K562 (cell line): Measurements from ENCODE around the gene EEF1AKMT4. TPM values are rescaled to one million over a fixed set of nuclear protein-coding genes. Genes with fewer than 3 reads are reported as not detected.
A peak's percentile ranks its signal among the peaks of the same experiment; 100 is the strongest.

Source experiments
- ATF4 ChIP-seq: fragments of 450-650 bp; formaldehyde crosslinking; IDR thresholded peaks from 2 replicates; pipeline ENCODE4 v1.4.0; 2022; ENCODE audit warnings: mild to moderate bottlenecking, moderate library complexity
- DACH1 ChIP-seq: fragments of 450-650 bp; IDR thresholded peaks from 2 replicates; pipeline ENCODE4 v1.6.1; 2018; ENCODE audit not compliant: partially characterized antibody
- HMBOX1 ChIP-seq: sonication (generic); IDR thresholded peaks from 2 replicates; pipeline ENCODE4 v1.6.1; 2016
- HMG20A ChIP-seq: fragments of 450-650 bp; formaldehyde crosslinking; conservative IDR thresholded peaks from 2 replicates; pipeline ENCODE4 v1.4.0; 2020; ENCODE audit warnings: mild to moderate bottlenecking, mixed read lengths
- MAZ ChIP-seq, 2 experiments: fragments of 450-650 bp in 1 of 2; sonication (generic) in 1 of 2; formaldehyde crosslinking; IDR thresholded peaks in 1 of 2; conservative IDR thresholded peaks in 1 of 2; 2 replicates each; pipeline versions ENCODE4 v1.4.0 to v1.5.0; 2020; ENCODE audit warnings: mild to moderate bottlenecking in 1 of 2, missing genetic modification reagents in 1 of 2
- MTA3 ChIP-seq: fragments of 450-650 bp; formaldehyde crosslinking; IDR thresholded peaks from 2 replicates; pipeline ENCODE4 v1.6.1; 2017; ENCODE audit warnings: mild to moderate bottlenecking, borderline replicate concordance
- NR3C1 ChIP-seq: sonication (generic); formaldehyde crosslinking; IDR thresholded peaks from 2 replicates; pipeline ENCODE4 v1.8.1; 2022; ENCODE audit warnings: missing genetic modification reagents
- NRF1 ChIP-seq, 2 experiments: fragments of 450-650 bp; IDR thresholded peaks in 1 of 2; conservative IDR thresholded peaks in 1 of 2; 2 replicates each; pipeline ENCODE4 v1.6.1; 2014; ENCODE audit warnings: mild to moderate bottlenecking in 2 of 2
- POLR2H ChIP-seq: IDR thresholded peaks from 2 replicates; pipeline ENCODE4 v1.6.1; 2016; ENCODE audit warnings: missing genetic modification characterization, low read depth, mild to moderate bottlenecking, control low read depth, missing compliant biosample characterization, moderate library complexity
- POLR3A ChIP-seq: IDR thresholded peaks from 2 replicates; pipeline ENCODE4 v1.6.1; 2011; ENCODE audit warnings: borderline replicate concordance, mild to moderate bottlenecking, moderate library complexity; ENCODE audit not compliant: insufficient read length, insufficient read depth; ENCODE audit errors: extremely low read depth
- U2AF1 ChIP-seq: fragments of 200-400 bp; formaldehyde crosslinking; optimal IDR thresholded peaks from 2 replicates; pipeline ENCODE3; 2017; ENCODE audit warnings: mild to moderate bottlenecking, low read depth, low read length, moderate library complexity
- ZKSCAN3 ChIP-seq: fragments of 250-450 bp; sonication (Bioruptor Pico); IDR thresholded peaks from 2 replicates; pipeline ENCODE4 v1.4.0; 2020
- ZNF384 ChIP-seq: IDR thresholded peaks from 2 replicates; pipeline ENCODE4 v1.6.1; 2012; ENCODE audit warnings: low read depth, low read length, improper control_type of control experiment
- polyA plus RNA-seq, 8 experiments: library from polyadenylated mRNA; depleted of rRNA in 4 of 8; stranded (reverse) in 5 of 8; unstranded in 3 of 8; fragments of >200 nt; fragmentation: Nextera tagmentation in 2 of 8; fragmentation: Illumina TruSeq in 1 of 8; extraction: Ambion mirVana in 2 of 8; extraction: Trizol in 1 of 8; gene quantifications; 2 replicates each; pipeline versions ENCODE4 v1.2.1 to v1.2.3, GENCODE V29; 2011 to 2014; ENCODE audit warnings: inconsistent platforms in 1 of 8, missing spikeins in 1 of 8
- total RNA-seq, 7 experiments: library from RNA; depleted of rRNA in 6 of 7; stranded (reverse); fragments of >200 nt in 6 of 7; fragmentation: Illumina TruSeq in 2 of 7; extraction: Trizol in 2 of 7; gene quantifications; 2 replicates each; pipeline versions ENCODE4 v1.2.1 to v1.2.3, GENCODE V29; 2011 to 2021; ENCODE audit warnings: low replicate concordance in 1 of 7
- TF ChIP-seq, protein P1 (sequence below): fragments of 450-650 bp; formaldehyde crosslinking; IDR thresholded peaks from 2 replicates; pipeline ENCODE4 v1.4.0; 2020; ENCODE audit warnings: mild to moderate bottlenecking, moderate library complexity
- TF ChIP-seq, protein P2 (sequence below): IDR thresholded peaks from 2 replicates; pipeline ENCODE4 v1.6.1; 2011; ENCODE audit warnings: borderline replicate concordance, low read depth, mild to moderate bottlenecking, moderate library complexity, low read length; ENCODE audit not compliant: insufficient read depth, poor library complexity, severe bottlenecking
- TF ChIP-seq, protein P3 (sequence below), 2 experiments: fragments of 450-650 bp; conservative IDR thresholded peaks; 2 replicates each; pipeline ENCODE4 v1.6.1; 2017; ENCODE audit warnings: mild to moderate bottlenecking in 2 of 2, moderate library complexity in 2 of 2
- TF ChIP-seq, protein P4 (sequence below), 2 experiments: fragments of 250-450 bp in 1 of 2; fragments of 450-650 bp in 1 of 2; sonication (Bioruptor Pico) in 1 of 2; IDR thresholded peaks; 2 replicates each; pipeline versions ENCODE4 v1.6.1 to v1.8.0; 2016 to 2021; ENCODE audit warnings: mild to moderate bottlenecking in 2 of 2, moderate library complexity in 2 of 2, missing compliant biosample characterization in 1 of 2, missing genetic modification characterization in 1 of 2

EEF1AKMT4 gene
- total and polyA plus RNA-seq, 9 of the 15 experiments (the other 6 are each of a cell fraction or from before 2014, with no cell fraction given) = 10.3 to 49.4 (median 18.9) TPM

DNA sequence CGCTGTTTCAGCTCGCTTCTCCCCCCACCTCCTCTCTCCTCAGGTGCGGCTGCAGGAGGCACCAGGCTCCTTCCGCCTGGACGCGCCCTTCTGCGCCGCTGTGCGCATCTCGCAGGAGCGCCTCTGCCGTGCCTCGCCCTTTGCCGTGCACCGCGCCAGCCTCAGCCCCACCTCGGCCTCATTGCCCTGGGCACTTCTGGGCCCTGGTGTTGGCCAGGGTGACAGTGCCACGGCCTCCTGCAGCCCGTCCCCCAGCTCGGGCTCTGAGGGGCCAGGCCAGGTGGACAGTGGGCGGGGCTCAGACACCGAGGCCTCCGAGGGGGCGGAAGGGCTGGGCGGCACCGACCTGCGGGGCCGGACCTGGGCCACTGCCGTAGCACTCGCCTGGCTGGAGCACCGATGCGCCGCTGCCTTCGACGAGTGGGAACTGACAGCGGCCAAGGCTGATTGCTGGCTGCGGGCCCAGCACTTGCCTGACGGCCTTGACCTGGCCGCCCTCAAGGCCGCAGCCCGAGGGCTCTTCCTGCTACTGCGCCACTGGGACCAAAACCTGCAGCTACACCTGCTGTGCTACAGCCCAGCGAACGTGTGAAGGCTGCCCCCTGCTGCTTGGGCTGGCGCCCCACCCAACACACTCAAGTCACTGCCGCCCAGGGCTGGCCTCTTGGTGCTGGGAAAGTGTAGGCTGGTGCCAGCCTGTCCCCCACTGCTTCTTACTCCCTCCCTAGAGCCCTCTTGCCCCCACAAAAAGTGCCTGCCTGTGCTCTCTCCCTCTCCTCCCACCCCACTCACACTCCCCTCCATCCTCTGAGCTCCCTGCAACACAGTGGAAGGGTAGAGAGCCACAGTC, 7.8 kb upstream of the EEF1AKMT4 start (continued):
- TF ChIP-seq, protein P1, sequence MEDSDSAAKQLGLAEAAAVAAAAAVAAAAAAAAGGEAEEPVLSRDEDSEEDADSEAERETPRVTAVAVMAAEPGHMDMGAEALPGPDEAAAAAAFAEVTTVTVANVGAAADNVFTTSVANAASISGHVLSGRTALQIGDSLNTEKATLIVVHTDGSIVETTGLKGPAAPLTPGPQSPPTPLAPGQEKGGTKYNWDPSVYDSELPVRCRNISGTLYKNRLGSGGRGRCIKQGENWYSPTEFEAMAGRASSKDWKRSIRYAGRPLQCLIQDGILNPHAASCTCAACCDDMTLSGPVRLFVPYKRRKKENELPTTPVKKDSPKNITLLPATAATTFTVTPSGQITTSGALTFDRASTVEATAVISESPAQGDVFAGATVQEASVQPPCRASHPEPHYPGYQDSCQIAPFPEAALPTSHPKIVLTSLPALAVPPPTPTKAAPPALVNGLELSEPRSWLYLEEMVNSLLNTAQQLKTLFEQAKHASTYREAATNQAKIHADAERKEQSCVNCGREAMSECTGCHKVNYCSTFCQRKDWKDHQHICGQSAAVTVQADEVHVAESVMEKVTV (CRISPR knock-in tag) = 0 out of 2 replicates have a peak, but pooled peaks have one; percentile 10
- TF ChIP-seq NRF1 (conservative IDR thresholded peaks at IDR 0.05 in 1 of 2, IDR thresholded peaks at IDR 0.05 in 1 of 2) = peak; percentile 45 to 66
- TF ChIP-seq NR3C1 (CRISPR knock-in tag) = no peak
- no peak for TF ChIP-seq POLR3A
- TF ChIP-seq, protein P2, sequence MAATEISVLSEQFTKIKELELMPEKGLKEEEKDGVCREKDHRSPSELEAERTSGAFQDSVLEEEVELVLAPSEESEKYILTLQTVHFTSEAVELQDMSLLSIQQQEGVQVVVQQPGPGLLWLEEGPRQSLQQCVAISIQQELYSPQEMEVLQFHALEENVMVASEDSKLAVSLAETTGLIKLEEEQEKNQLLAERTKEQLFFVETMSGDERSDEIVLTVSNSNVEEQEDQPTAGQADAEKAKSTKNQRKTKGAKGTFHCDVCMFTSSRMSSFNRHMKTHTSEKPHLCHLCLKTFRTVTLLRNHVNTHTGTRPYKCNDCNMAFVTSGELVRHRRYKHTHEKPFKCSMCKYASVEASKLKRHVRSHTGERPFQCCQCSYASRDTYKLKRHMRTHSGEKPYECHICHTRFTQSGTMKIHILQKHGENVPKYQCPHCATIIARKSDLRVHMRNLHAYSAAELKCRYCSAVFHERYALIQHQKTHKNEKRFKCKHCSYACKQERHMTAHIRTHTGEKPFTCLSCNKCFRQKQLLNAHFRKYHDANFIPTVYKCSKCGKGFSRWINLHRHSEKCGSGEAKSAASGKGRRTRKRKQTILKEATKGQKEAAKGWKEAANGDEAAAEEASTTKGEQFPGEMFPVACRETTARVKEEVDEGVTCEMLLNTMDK = peak; percentile 95
- TF ChIP-seq DACH1 = no peak
- no peak for TF ChIP-seq ATF4 (CRISPR knock-in tag)
- no peak for TF ChIP-seq POLR2H
- no peak for TF ChIP-seq HMBOX1
- peak; percentile 31 to 44; a peak in 1 of 4 replicates for TF ChIP-seq MAZ (CRISPR knock-in tag; conservative IDR thresholded peaks at IDR 0.05 in 1 of 2, IDR thresholded peaks at IDR 0.05 in 1 of 2)
- TF ChIP-seq, protein P3, sequence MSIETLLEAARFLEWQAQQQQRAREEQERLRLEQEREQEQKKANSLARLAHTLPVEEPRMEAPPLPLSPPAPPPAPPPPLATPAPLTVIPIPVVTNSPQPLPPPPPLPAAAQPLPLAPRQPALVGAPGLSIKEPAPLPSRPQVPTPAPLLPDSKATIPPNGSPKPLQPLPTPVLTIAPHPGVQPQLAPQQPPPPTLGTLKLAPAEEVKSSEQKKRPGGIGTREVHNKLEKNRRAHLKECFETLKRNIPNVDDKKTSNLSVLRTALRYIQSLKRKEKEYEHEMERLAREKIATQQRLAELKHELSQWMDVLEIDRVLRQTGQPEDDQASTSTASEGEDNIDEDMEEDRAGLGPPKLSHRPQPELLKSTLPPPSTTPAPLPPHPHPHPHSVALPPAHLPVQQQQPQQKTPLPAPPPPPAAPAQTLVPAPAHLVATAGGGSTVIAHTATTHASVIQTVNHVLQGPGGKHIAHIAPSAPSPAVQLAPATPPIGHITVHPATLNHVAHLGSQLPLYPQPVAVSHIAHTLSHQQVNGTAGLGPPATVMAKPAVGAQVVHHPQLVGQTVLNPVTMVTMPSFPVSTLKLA (conservative IDR thresholded peaks at IDR 0.05) = 0 out of 4 replicates have a peak, but pooled peaks of 1 of the 2 experiments have one; percentile 22
- no peak for TF ChIP-seq MTA3
- TF ChIP-seq ZNF384 = peak; percentile 21; the same call in 1 of the 2 replicates
- TF ChIP-seq HMG20A (CRISPR knock-in tag) = no peak
- no peak for TF ChIP-seq ZKSCAN3
- TF ChIP-seq, protein P4, sequence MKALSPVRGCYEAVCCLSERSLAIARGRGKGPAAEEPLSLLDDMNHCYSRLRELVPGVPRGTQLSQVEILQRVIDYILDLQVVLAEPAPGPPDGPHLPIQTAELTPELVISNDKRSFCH (CRISPR knock-in tag; IDR thresholded peaks at IDR 0.05) = no peak
- TF ChIP-seq, protein P4 (tag; IDR thresholded peaks at IDR 0.05) = no peak
- TF ChIP-seq U2AF1 = no peak
